WI38 (cell line): ENCODE results near the gene DPH7.

Experiments used
- H3K4me3 ChIP-seq: 2 replicates; pipeline ENCODE4 v1.5.1; 2011; ENCODE audit warnings: low read depth, mild to moderate bottlenecking, control low read depth, low read length
- CTCF ChIP-seq: IDR thresholded peaks from 2 replicates; pipeline ENCODE4 v1.5.1; 2012; ENCODE audit warnings: low read depth, mild to moderate bottlenecking, control low read depth, low read length

Gene DPH7

GRCh38 chr9:137590469-137591383, 12.0 kb upstream of the DPH7 start, which contains the start of gene ZMYND19:
ZMYND19 (minus strand) TSS chr9:137590512; CDS start chr9:137590263, 249 bp downstream.
- H3K4me3 ChIP-seq = peak within 1 kb of the TSS; percentile 75
- TF ChIP-seq CTCF = no peak

- TF ChIP-seq CTCF = no peak
- peak overlapping the region; percentile 73 for H3K4me3 ChIP-seq
Observed at GRCh38 chr9:137590123-137590468, 11.4 kb upstream of the DPH7 start.

- peak overlapping the region; percentile 73 for H3K4me3 ChIP-seq
- TF ChIP-seq CTCF = no peak
Observed at GRCh38 chr9:137589441-137590122, 10.9 kb upstream of the DPH7 start.

GRCh38 chr9:137588891-137589290, 10.2 kb upstream of the DPH7 start:
- no peak for TF ChIP-seq CTCF

GRCh38 chr9:137588311-137588710, 9.6 kb upstream of the DPH7 start:
- TF ChIP-seq CTCF = no peak
- H3K4me3 ChIP-seq = no peak overlapping the region

More at GRCh38 chr9:137588891-137589290, 10.2 kb upstream of the DPH7 start:
- peak overlapping the region; percentile 73 for H3K4me3 ChIP-seq

- no peak overlapping the region for H3K4me3 ChIP-seq
- TF ChIP-seq CTCF = no peak
Observed at GRCh38 chr9:137586854-137587253, 8.1 kb upstream of the DPH7 start.

- TF ChIP-seq CTCF = no peak
- no peak overlapping the region for H3K4me3 ChIP-seq
Observed at GRCh38 chr9:137583957-137584356, 5.2 kb upstream of the DPH7 start.
